Measurements from ENCODE around the gene ITIH4.
A peak's percentile ranks its signal among the peaks of the same experiment; 100 is the strongest.

Gene ITIH4

DNA sequence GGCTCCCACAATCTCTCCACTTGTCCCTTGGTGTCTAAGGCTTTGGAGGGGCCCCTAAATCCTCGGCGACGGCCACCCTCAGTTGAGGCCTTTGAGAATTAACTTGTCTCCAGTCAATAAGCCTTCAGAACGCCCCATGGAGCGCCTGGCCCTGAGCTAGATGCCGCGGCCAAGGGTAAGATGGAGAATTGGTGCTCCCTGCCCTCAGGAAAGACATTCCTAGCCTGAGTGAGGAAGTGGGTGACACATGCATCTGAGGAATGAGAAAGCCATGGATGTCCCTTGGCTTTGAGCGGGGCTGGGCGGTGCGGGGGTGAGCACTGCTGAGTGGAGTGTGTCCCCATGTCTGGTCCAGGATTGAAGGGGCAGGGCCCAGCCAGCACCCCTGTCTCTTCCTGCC, 13.3 kb downstream of the ITIH4 start:
- H3K4me3 ChIP-seq (ENCODE audit: control insufficient read depth in 1 of 7, extremely low read depth in 1 of 7, insufficient read depth in 4 of 7, low read depth in 2 of 7, low read length in 6 of 7) = no peak overlapping the region

DNA sequence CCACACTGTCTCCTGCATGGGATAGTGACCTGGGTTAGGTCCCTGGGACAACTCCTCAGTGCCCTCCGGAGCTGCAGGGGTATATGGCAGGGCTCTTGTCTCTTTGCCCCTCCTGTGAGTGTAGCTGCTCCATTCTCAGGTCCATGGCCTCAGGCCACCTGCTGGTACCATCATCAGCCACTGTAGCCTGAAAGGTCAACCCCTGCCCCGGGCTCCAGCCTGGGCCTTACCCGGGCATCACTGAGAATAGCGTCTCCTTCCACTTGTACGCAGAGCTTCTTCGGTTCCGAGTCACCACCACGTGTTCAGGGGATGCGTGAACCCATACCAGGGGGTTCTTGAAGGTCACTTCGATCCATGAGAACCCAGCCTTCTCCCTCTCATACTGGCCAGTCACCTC, 13.8 kb downstream of the ITIH4 start:
- Histone ChIP-seq H3K4me1 (ENCODE audit: control extremely low read depth in 1 of 4, control insufficient read depth in 4 of 4, insufficient read depth in 4 of 4, low read length in 3 of 4) (no peaks in the 10 kb centered on the region), H3K27me3 (replicated peaks in 2 of 5; ENCODE audit: control insufficient read depth in 4 of 5, insufficient read depth in 5 of 5, low read length in 4 of 5) (no peaks in the 10 kb centered on the region), H3K36me3 (ENCODE audit: control insufficient read depth in 4 of 4, insufficient read depth in 4 of 4, low read length in 3 of 4) (no peaks in the 10 kb centered on the region), H3K27ac (ENCODE audit: insufficient read depth in 1 of 2, low read depth in 1 of 2, low read length in 2 of 2, poor library complexity in 1 of 2, severe bottlenecking in 2 of 2) (no peak overlapping the region), H3K4me3 (ENCODE audit: control insufficient read depth in 1 of 7, extremely low read depth in 1 of 7, insufficient read depth in 4 of 7, low read depth in 2 of 7, low read length in 6 of 7) (no peak overlapping the region), H3K9me3 (ENCODE audit: control extremely low read depth in 1 of 5, control insufficient read depth in 4 of 5, insufficient read depth in 2 of 5, low read depth in 1 of 5, low read length in 4 of 5) (no peaks in the 10 kb centered on the region)
- ChIA-PET POLR2A (no interaction called here), CTCF (interaction anchor here (0.8 to 1.8 kb wide), 4 partner anchors 27 to 75 kb away, joined by 3 to 7 read pairs (median 4); no protein-coding TSS in a partner anchor)
- WGBS (ENCODE audit: insufficient coverage) = 88% methylated on average over 9 of the region's 10 CpGs
- no peak for DNase-seq

More for the DNA sequence above, 13.3 kb downstream of the ITIH4 start:
- Histone ChIP-seq H3K9me3 (ENCODE audit: control extremely low read depth in 1 of 5, control insufficient read depth in 4 of 5, insufficient read depth in 2 of 5, low read depth in 1 of 5, low read length in 4 of 5) (no peaks in the 10 kb centered on the region), H3K27me3 (replicated peaks in 2 of 5; ENCODE audit: control insufficient read depth in 4 of 5, insufficient read depth in 5 of 5, low read length in 4 of 5) (no peaks in the 10 kb centered on the region), H3K27ac (ENCODE audit: insufficient read depth in 1 of 2, low read depth in 1 of 2, low read length in 2 of 2, poor library complexity in 1 of 2, severe bottlenecking in 2 of 2) (no peak overlapping the region), H3K36me3 (ENCODE audit: control insufficient read depth in 4 of 4, insufficient read depth in 4 of 4, low read length in 3 of 4) (no peaks in the 10 kb centered on the region), H3K4me1 (ENCODE audit: control extremely low read depth in 1 of 4, control insufficient read depth in 4 of 4, insufficient read depth in 4 of 4, low read length in 3 of 4) (no peaks in the 10 kb centered on the region)
- DNase-seq = no peak
- CTCF ChIA-PET = interaction anchor here (1.0 to 1.8 kb wide), 2 partner anchors 27 to 75 kb away, joined by 3 to 6 read pairs; no protein-coding TSS in a partner anchor
- POLR2A ChIA-PET = no interaction called here
- over 99% methylated on average over 10 of the region's 10 CpGs for WGBS (ENCODE audit: insufficient coverage)

DNA sequence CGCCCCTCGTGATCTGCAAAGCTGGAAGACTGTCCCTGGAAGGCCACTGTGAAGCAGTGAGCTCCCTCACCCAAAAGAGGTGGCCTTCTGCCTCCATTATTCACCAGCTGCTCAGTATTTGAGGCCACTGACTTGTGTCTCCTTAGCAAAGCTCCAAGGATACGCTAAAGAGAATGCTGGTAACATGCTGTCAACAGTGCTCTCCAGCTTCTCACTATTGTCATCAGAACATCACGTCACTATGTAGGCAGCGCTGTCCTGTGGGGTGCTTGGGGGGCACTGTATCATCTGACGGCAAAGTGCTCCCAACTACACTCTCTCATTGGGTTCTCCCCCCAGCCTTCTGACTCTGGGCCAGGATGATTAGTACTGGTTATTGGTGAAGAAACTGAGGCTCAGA, 14.3 kb downstream of the ITIH4 start:
- no peaks in the 10 kb centered on the region for H3K27me3 ChIP-seq (replicated peaks in 2 of 5; ENCODE audit: control insufficient read depth in 4 of 5, insufficient read depth in 5 of 5, low read length in 4 of 5)
- ChIA-PET POLR2A (no interaction called here), CTCF (interaction anchor here (0.8 to 1.8 kb wide), 6 partner anchors 9 to 74 kb away, joined by 3 to 7 read pairs (median 3); no protein-coding TSS in a partner anchor)
- no peaks in the 10 kb centered on the region for H3K36me3 ChIP-seq (ENCODE audit: control insufficient read depth in 4 of 4, insufficient read depth in 4 of 4, low read length in 3 of 4)
- DNase-seq = no peak
- no peaks in the 10 kb centered on the region for H3K9me3 ChIP-seq (ENCODE audit: control extremely low read depth in 1 of 5, control insufficient read depth in 4 of 5, insufficient read depth in 2 of 5, low read depth in 1 of 5, low read length in 4 of 5)
- no peak overlapping the region for H3K4me3 ChIP-seq (ENCODE audit: control insufficient read depth in 1 of 7, extremely low read depth in 1 of 7, insufficient read depth in 4 of 7, low read depth in 2 of 7, low read length in 6 of 7)
- no peaks in the 10 kb centered on the region for H3K4me1 ChIP-seq (ENCODE audit: control extremely low read depth in 1 of 4, control insufficient read depth in 4 of 4, insufficient read depth in 4 of 4, low read length in 3 of 4)
- H3K27ac ChIP-seq (ENCODE audit: insufficient read depth in 1 of 2, low read depth in 1 of 2, low read length in 2 of 2, poor library complexity in 1 of 2, severe bottlenecking in 2 of 2) = no peak overlapping the region
- WGBS (ENCODE audit: insufficient coverage) = 98% methylated on average over 4 of the region's 6 CpGs

DNA sequence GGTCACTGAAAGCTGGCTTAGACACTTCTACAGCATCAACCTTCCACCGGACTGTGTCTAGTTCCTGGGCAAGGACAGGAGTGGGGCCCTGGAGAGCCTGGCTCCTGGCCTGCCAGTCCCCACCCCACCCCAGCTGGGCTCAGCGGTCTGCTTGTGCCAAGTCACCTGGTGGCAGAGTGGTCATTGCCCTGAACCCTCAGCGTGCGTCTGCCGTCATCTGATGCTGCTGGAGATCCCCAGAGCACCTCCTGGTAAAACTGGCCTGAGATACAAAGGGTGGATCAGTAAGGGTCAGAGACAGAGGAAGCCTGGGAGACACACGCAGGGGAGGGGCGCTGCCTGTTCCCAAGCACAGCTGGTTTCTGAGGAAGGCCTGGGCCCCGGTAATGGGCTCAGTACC, 16.7 kb downstream of the ITIH4 start:
- 97% methylated on average over 8 of the region's 8 CpGs for WGBS (ENCODE audit: insufficient coverage)
- CTCF ChIA-PET = interaction anchor here (1.4 kb wide), 1 partner anchor 9 kb away, joined by 3 read pairs; no protein-coding TSS in a partner anchor

DNA sequence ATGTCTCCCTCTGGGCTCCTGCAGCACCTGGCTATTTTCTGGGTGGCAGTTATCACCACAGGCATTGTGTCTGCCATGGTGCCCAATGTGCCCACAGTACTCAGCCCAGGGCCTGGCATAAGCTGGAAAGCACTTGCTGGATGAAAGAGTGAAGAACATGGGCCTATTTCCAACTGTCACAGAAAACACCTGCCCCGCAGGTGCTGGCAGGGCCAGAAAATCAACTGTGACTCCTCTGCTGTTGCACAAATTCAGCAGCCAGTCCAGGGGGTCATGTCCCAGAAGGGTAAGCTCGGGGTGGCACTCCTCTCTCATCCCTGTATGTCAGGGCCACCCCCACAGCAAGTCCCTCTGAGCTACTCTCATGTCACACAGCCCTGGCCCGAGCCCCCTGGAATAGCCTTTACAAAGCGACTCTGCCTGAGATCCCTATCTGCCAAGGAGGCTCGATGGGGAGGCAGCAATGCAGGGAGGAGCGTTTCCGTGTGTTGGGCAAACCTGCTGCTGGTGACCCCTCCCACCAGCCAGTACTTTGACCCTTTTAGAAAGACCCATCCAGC, 18.9 kb downstream of the ITIH4 start:
- no peak overlapping the region for H3K4me3 ChIP-seq (ENCODE audit: control insufficient read depth in 1 of 7, extremely low read depth in 1 of 7, insufficient read depth in 4 of 7, low read depth in 2 of 7, low read length in 6 of 7)
- DNase-seq = no peak
- H3K27ac ChIP-seq (ENCODE audit: insufficient read depth in 1 of 2, low read depth in 1 of 2, low read length in 2 of 2, poor library complexity in 1 of 2, severe bottlenecking in 2 of 2) = no peak overlapping the region
- no peaks in the 10 kb centered on the region for H3K36me3 ChIP-seq (ENCODE audit: control insufficient read depth in 4 of 4, insufficient read depth in 4 of 4, low read length in 3 of 4)
- peaks cover 0 to 13% (median 10%) of the 10 kb centered on the region in 4 experiments for H3K4me1 ChIP-seq (ENCODE audit: control extremely low read depth in 1 of 4, control insufficient read depth in 4 of 4, insufficient read depth in 4 of 4, low read length in 3 of 4)
- WGBS (ENCODE audit: insufficient coverage) = 100% methylated on average over 7 of the region's 7 CpGs
- H3K27me3 ChIP-seq (replicated peaks in 2 of 5; ENCODE audit: control insufficient read depth in 4 of 5, insufficient read depth in 5 of 5, low read length in 4 of 5) = no peaks in the 10 kb centered on the region
- H3K9me3 ChIP-seq (ENCODE audit: control extremely low read depth in 1 of 5, control insufficient read depth in 4 of 5, insufficient read depth in 2 of 5, low read depth in 1 of 5, low read length in 4 of 5) = no peaks in the 10 kb centered on the region
- ChIA-PET POLR2A (no interaction called here), CTCF (interaction anchor here (1.0 to 2.6 kb wide), 3 partner anchors 10 to 32 kb away, joined by 3 to 12 read pairs (median 4); no protein-coding TSS in a partner anchor)

More for the DNA sequence above, 16.7 kb downstream of the ITIH4 start:
- POLR2A ChIA-PET = no interaction called here
- peaks cover 0 to 13% (median 10%) of the 10 kb centered on the region in 4 experiments for H3K4me1 ChIP-seq (ENCODE audit: control extremely low read depth in 1 of 4, control insufficient read depth in 4 of 4, insufficient read depth in 4 of 4, low read length in 3 of 4)
- DNase-seq = no peak
- H3K4me3 ChIP-seq (ENCODE audit: control insufficient read depth in 1 of 7, extremely low read depth in 1 of 7, insufficient read depth in 4 of 7, low read depth in 2 of 7, low read length in 6 of 7) = no peak overlapping the region
- H3K27ac ChIP-seq (ENCODE audit: insufficient read depth in 1 of 2, low read depth in 1 of 2, low read length in 2 of 2, poor library complexity in 1 of 2, severe bottlenecking in 2 of 2) = no peak overlapping the region
- no peaks in the 10 kb centered on the region for H3K36me3 ChIP-seq (ENCODE audit: control insufficient read depth in 4 of 4, insufficient read depth in 4 of 4, low read length in 3 of 4)
- no peaks in the 10 kb centered on the region for H3K27me3 ChIP-seq (replicated peaks in 2 of 5; ENCODE audit: control insufficient read depth in 4 of 5, insufficient read depth in 5 of 5, low read length in 4 of 5)
- H3K9me3 ChIP-seq (ENCODE audit: control extremely low read depth in 1 of 5, control insufficient read depth in 4 of 5, insufficient read depth in 2 of 5, low read depth in 1 of 5, low read length in 4 of 5) = no peaks in the 10 kb centered on the region

DNA sequence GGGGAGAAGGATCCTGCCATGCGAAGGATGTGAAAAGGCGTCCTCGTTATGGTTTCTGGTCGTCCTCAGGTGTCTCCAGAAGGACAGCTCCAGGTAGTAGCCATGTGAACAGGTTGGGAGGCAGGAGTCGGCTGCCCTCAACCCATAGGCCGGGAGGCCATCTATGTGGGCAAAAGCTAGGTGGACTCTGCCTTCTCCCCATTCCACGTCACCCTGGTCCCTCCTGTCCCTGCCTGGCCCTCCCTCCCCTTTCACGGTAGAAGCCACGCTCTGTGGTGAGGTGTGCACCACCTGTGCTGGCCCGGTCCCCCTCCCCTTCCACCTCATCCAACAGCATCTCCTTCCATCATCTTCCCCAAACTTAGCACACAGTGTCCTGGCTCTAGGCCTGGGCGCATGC, 19.5 kb downstream of the ITIH4 start:
- no peak for DNase-seq
- H3K27ac ChIP-seq (ENCODE audit: insufficient read depth in 1 of 2, low read depth in 1 of 2, low read length in 2 of 2, poor library complexity in 1 of 2, severe bottlenecking in 2 of 2) = no peak overlapping the region
- ChIA-PET POLR2A (no interaction called here), CTCF (interaction anchor here (1.0 to 2.6 kb wide), 3 partner anchors 10 to 33 kb away, joined by 3 to 12 read pairs (median 3); no protein-coding TSS in a partner anchor)
- no peaks in the 10 kb centered on the region for H3K27me3 ChIP-seq (replicated peaks in 2 of 5; ENCODE audit: control insufficient read depth in 4 of 5, insufficient read depth in 5 of 5, low read length in 4 of 5)
- no peaks in the 10 kb centered on the region for H3K9me3 ChIP-seq (ENCODE audit: control extremely low read depth in 1 of 5, control insufficient read depth in 4 of 5, insufficient read depth in 2 of 5, low read depth in 1 of 5, low read length in 4 of 5)
- H3K4me1 ChIP-seq (ENCODE audit: control extremely low read depth in 1 of 4, control insufficient read depth in 4 of 4, insufficient read depth in 4 of 4, low read length in 3 of 4) = peaks cover 0 to 13% (median 10%) of the 10 kb centered on the region in 4 experiments
- 95% methylated on average over 10 of the region's 11 CpGs for WGBS (ENCODE audit: insufficient coverage)
- no peak overlapping the region for H3K4me3 ChIP-seq (ENCODE audit: control insufficient read depth in 1 of 7, extremely low read depth in 1 of 7, insufficient read depth in 4 of 7, low read depth in 2 of 7, low read length in 6 of 7)
- H3K36me3 ChIP-seq (ENCODE audit: control insufficient read depth in 4 of 4, insufficient read depth in 4 of 4, low read length in 3 of 4) = no peaks in the 10 kb centered on the region

DNA sequence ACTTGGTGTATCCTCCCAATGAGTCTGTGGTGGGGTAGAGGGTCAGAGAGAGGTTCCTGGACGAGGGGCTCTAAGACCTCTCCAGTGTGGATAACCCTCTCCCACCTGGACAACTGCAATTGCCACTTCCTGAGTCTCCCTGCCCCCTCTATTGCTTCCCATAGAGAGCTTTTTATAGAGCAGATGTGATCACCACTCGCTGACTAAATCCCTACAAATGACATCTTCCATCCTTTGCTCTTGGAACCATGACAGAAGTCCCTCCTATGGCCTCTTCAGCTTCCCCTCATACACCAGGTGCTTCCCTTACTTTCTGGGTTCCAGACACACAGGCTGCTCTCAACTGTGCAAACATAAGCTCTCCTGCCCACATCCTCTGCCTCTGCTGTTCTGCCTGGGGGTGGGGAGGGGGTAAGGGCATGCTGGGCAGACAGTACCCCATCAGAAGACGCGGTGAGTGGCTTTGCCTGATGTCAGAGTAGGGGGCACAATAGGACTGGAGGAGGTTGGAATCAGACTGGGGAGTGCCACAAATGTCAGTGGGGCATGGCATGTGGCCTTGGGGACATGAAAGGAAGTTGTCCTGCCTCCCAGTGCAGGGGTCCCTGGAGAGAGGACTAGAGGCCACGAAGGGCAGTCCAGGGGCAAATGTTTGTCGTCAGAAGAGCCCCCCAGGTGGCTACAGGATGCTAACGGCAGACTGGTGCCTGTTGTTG, 20.7 kb downstream of the ITIH4 start:
- peak; percentile 39 to 96 (median 92) for DNase-seq
- ChIA-PET CTCF (interaction anchor here (1.0 to 1.7 kb wide), 5 partner anchors 9 to 34 kb away, joined by 3 to 5 read pairs (median 3); no protein-coding TSS in a partner anchor), POLR2A (no interaction called here)
- Histone ChIP-seq H3K4me1 (ENCODE audit: control extremely low read depth in 1 of 4, control insufficient read depth in 4 of 4, insufficient read depth in 4 of 4, low read length in 3 of 4) (peaks cover 0 to 13% (median 10%) of the 10 kb centered on the region in 4 experiments), H3K36me3 (ENCODE audit: control insufficient read depth in 4 of 4, insufficient read depth in 4 of 4, low read length in 3 of 4) (no peaks in the 10 kb centered on the region), H3K4me3 (ENCODE audit: control insufficient read depth in 1 of 7, extremely low read depth in 1 of 7, insufficient read depth in 4 of 7, low read depth in 2 of 7, low read length in 6 of 7) (no peak overlapping the region), H3K27ac (ENCODE audit: insufficient read depth in 1 of 2, low read depth in 1 of 2, low read length in 2 of 2, poor library complexity in 1 of 2, severe bottlenecking in 2 of 2) (peak overlapping the region in 1 of 2 experiments; percentile 6), H3K27me3 (replicated peaks in 2 of 5; ENCODE audit: control insufficient read depth in 4 of 5, insufficient read depth in 5 of 5, low read length in 4 of 5) (no peaks in the 10 kb centered on the region), H3K9me3 (ENCODE audit: control extremely low read depth in 1 of 5, control insufficient read depth in 4 of 5, insufficient read depth in 2 of 5, low read depth in 1 of 5, low read length in 4 of 5) (no peaks in the 10 kb centered on the region)
- 51% methylated on average over 7 of the region's 7 CpGs for WGBS (ENCODE audit: insufficient coverage)

Measured in common myeloid progenitor, CD34-positive (primary cell).